ENCODE data around the gene KIF7. TPM values are rescaled to one million over a fixed set of nuclear protein-coding genes. Genes with fewer than 3 reads are reported as not detected.

The KIF7 gene
- total RNA-seq, 4 donors from 2014 or later = 10.8 to 23.6 (median 18.9) TPM

DNA sequence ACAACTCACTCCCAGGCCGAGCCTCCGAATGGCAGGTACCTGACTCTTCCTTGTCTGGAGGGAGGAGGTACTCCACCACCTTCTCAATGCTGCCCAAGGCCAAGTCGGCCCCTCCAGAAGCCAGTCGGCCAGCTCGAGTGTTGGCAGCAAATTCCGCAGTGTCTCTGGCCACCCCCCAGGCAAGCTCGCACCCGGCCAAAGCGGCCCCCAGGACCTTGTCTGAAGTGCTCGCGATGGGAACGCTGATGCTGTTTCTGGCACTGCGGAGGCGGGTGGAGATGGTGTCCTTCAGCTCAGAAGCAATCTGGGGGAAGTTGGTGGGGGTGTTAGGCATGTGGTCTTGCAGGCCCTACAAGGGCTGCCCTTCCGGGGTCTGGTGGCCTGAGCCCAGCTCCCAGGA lies 14.7 kb upstream of the KIF7 start:
- Histone ChIP-seq H3K9me3 (no peaks in the 10 kb centered on the region), H3K27ac (replicated peaks in 1 of 4) (no peak overlapping the region), H3K36me3 (no peaks in the 10 kb centered on the region), H3K27me3 (no peaks in the 10 kb centered on the region), H3K4me1 (peaks cover 13 to 37% (median 28%) of the 10 kb centered on the region in 4 donors), H3K4me3 (no peak overlapping the region)
- TF ChIP-seq POLR2AphosphoS5 (IDR thresholded peaks at IDR 0.05) = no peak
- TF ChIP-seq, protein P1, sequence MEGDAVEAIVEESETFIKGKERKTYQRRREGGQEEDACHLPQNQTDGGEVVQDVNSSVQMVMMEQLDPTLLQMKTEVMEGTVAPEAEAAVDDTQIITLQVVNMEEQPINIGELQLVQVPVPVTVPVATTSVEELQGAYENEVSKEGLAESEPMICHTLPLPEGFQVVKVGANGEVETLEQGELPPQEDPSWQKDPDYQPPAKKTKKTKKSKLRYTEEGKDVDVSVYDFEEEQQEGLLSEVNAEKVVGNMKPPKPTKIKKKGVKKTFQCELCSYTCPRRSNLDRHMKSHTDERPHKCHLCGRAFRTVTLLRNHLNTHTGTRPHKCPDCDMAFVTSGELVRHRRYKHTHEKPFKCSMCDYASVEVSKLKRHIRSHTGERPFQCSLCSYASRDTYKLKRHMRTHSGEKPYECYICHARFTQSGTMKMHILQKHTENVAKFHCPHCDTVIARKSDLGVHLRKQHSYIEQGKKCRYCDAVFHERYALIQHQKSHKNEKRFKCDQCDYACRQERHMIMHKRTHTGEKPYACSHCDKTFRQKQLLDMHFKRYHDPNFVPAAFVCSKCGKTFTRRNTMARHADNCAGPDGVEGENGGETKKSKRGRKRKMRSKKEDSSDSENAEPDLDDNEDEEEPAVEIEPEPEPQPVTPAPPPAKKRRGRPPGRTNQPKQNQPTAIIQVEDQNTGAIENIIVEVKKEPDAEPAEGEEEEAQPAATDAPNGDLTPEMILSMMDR (IDR thresholded peaks at IDR 0.05) = no peak
- no peak for TF ChIP-seq EP300 (IDR thresholded peaks at IDR 0.05)
- no peak for TF ChIP-seq POLR2A (IDR thresholded peaks at IDR 0.05; ENCODE audit: low read depth)
- 95% methylated on average over 15 of the region's 15 CpGs for WGBS
- DNase-seq (ENCODE audit: extremely low spot score) = no peak
- intact Hi-C loops (cut with DNase I) = no loop called here

DNA sequence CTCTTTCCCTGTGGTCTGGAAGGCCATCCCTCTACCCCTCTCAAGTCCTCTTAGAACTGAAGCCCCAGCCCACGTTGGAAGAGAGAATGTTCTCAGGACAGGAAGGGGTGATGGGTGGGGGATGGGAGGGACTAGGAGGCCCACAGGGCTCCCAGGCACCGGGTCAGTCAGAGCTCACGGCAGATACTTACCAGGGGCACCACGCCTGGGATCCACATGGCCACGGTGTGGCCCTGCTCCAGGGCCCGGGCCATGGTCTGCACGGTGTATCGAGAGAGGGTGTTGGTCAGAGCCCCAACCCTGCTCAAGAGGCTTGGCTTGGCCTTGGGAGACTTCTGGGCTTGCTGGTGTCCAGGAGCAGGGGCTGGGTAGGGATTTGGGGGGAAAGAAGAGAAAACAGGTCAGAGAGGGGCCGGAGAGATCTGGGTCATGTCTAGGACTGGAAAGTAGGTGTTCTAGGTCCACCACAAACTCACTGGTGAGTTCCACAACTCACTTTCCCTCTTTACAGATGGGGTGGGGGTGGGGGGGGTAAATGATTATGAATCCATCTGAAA lies 14.1 kb upstream of the KIF7 start:
- no peaks in the 10 kb centered on the region for H3K27me3 ChIP-seq
- H3K9me3 ChIP-seq = no peaks in the 10 kb centered on the region
- H3K4me1 ChIP-seq = peaks cover 18 to 43% (median 33%) of the 10 kb centered on the region in 4 donors
- WGBS = 95% methylated on average over 6 of the region's 9 CpGs
- H3K4me3 ChIP-seq = no peak overlapping the region
- DNase-seq (ENCODE audit: extremely low spot score) = no peak
- H3K27ac ChIP-seq (replicated peaks in 1 of 4) = no peak overlapping the region
- intact Hi-C loops (cut with DNase I) = no loop called here
- TF ChIP-seq EP300 (IDR thresholded peaks at IDR 0.05) (no peak), POLR2AphosphoS5 (IDR thresholded peaks at IDR 0.05) (no peak), POLR2A (IDR thresholded peaks at IDR 0.05; ENCODE audit: low read depth) (no peak)
- TF ChIP-seq, protein P1 (IDR thresholded peaks at IDR 0.05) = no peak
- H3K36me3 ChIP-seq = no peaks in the 10 kb centered on the region

DNA sequence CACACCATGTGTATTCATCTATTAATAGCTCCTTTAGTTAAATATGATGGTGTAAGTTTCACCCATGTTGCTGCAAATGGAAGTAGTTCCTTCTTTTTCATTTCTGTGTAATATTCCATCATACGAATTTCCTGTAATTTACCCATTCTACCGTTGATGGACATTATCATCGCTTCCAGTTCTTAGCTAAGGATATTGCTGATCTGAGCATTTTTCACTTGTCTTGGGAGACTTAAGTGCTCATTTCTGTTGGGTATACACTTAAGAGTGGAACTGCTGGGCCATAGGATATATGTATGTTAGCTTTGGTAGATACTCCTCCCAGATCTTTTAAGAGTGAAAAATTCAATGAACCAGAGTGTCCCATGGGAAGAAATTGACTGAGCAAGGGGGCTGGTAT lies 12.9 kb upstream of the KIF7 start:
- Histone ChIP-seq H3K4me3 (no peak overlapping the region), H3K27ac (replicated peaks in 1 of 4) (no peak overlapping the region), H3K9me3 (no peaks in the 10 kb centered on the region), H3K36me3 (no peaks in the 10 kb centered on the region), H3K27me3 (no peaks in the 10 kb centered on the region), H3K4me1 (peaks cover 18 to 40% (median 32%) of the 10 kb centered on the region in 4 donors)
- intact Hi-C loops (cut with DNase I) = no loop called here
- DNase-seq (ENCODE audit: extremely low spot score) = no peak
- 95% methylated on average over 3 of the region's 3 CpGs for WGBS
- TF ChIP-seq, protein P1 (IDR thresholded peaks at IDR 0.05) = no peak
- TF ChIP-seq EP300 (IDR thresholded peaks at IDR 0.05) = no peak
- TF ChIP-seq POLR2AphosphoS5 (IDR thresholded peaks at IDR 0.05) = no peak
- no peak for TF ChIP-seq POLR2A (IDR thresholded peaks at IDR 0.05; ENCODE audit: low read depth)

DNA sequence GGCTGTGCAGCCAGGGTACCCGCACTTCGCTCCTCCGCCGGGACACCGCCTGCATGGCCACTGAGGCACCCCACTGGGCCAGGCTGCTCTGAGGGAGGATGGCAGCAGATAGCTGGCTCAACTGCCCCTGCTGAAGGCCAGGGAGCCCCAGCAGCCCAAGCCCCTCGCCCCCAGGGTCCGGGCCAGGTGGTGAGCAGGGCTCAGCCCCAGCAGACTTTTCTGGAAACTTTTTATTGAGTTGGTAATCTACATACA lies 12.4 kb upstream of the KIF7 start:
- H3K9me3 ChIP-seq = no peaks in the 10 kb centered on the region
- peaks cover 23 to 40% (median 31%) of the 10 kb centered on the region in 4 donors for H3K4me1 ChIP-seq
- no peak overlapping the region for H3K4me3 ChIP-seq
- H3K36me3 ChIP-seq = no peaks in the 10 kb centered on the region
- no peak for TF ChIP-seq POLR2AphosphoS5 (IDR thresholded peaks at IDR 0.05)
- TF ChIP-seq POLR2A (IDR thresholded peaks at IDR 0.05; ENCODE audit: low read depth) = no peak
- no peak for TF ChIP-seq EP300 (IDR thresholded peaks at IDR 0.05)
- TF ChIP-seq, protein P1 (IDR thresholded peaks at IDR 0.05) = no peak
- no peak for DNase-seq (ENCODE audit: extremely low spot score)
- no peak overlapping the region for H3K27ac ChIP-seq (replicated peaks in 1 of 4)
- 98% methylated on average over 7 of the region's 7 CpGs for WGBS
- intact Hi-C loops (cut with DNase I) = no loop called here
- H3K27me3 ChIP-seq = no peaks in the 10 kb centered on the region

All from esophagus muscularis mucosa (tissue), 4 donors.